Liver (tissue), 3 donors: ENCODE data around the gene FOXN3.

ENCODE experiments used
- EGR1 ChIP-seq, 2 donors: IDR thresholded peaks; 2 replicates each; pipeline ENCODE4 v1.6.1; 2016 to 2018; ENCODE audit warnings: antibody characterized with exemption in 2 of 2, low read depth in 2 of 2
- GABPA ChIP-seq, 2 donors: IDR thresholded peaks in 1 of 2; conservative IDR thresholded peaks in 1 of 2; 2 replicates each; pipeline ENCODE4 v1.6.1; 2016; ENCODE audit warnings: antibody characterized with exemption in 2 of 2, mild to moderate bottlenecking in 1 of 2, moderate library complexity in 1 of 2
- HNF4A ChIP-seq, 2 donors: conservative IDR thresholded peaks; 2 replicates each; pipeline ENCODE4 v1.6.1; 2016; ENCODE audit warnings: antibody characterized with exemption in 2 of 2, mild to moderate bottlenecking in 2 of 2
- SP1 ChIP-seq: IDR thresholded peaks from 2 replicates; pipeline ENCODE4 v1.6.1; 2018; ENCODE audit warnings: antibody characterized with exemption, mild to moderate bottlenecking
- TAF1 ChIP-seq: conservative IDR thresholded peaks from 2 replicates; pipeline ENCODE4 v1.6.1; 2016; ENCODE audit warnings: antibody characterized with exemption, mild to moderate bottlenecking
- YY1 ChIP-seq: IDR thresholded peaks from 2 replicates; pipeline ENCODE4 v1.6.1; 2016; ENCODE audit warnings: antibody characterized with exemption, mild to moderate bottlenecking
- TF ChIP-seq, protein P1 (sequence below): fragments of 150-350 bp; IDR thresholded peaks from 2 replicates; pipeline ENCODE4 v1.5.1; 2017; ENCODE audit warnings: improper control_type of control experiment, low read depth, low read length; ENCODE audit not compliant: missing input control
- TF ChIP-seq, protein P2 (sequence below): IDR thresholded peaks from 2 replicates; pipeline ENCODE4 v1.6.1; 2016; ENCODE audit warnings: antibody characterized with exemption
- TF ChIP-seq, protein P3 (sequence below): IDR thresholded peaks from 2 replicates; pipeline ENCODE4 v1.6.1; 2016; ENCODE audit warnings: antibody characterized with exemption, mild to moderate bottlenecking
- TF ChIP-seq, protein P4 (sequence below): IDR thresholded peaks from 2 replicates; pipeline ENCODE4 v1.6.1; 2016; ENCODE audit warnings: antibody characterized with exemption
- TF ChIP-seq, protein P5 (sequence below): IDR thresholded peaks from 2 replicates; pipeline ENCODE4 v1.6.1; 2016; ENCODE audit warnings: antibody characterized with exemption
- donor health status: healthy.
- donor health status: healthy.

DNA sequence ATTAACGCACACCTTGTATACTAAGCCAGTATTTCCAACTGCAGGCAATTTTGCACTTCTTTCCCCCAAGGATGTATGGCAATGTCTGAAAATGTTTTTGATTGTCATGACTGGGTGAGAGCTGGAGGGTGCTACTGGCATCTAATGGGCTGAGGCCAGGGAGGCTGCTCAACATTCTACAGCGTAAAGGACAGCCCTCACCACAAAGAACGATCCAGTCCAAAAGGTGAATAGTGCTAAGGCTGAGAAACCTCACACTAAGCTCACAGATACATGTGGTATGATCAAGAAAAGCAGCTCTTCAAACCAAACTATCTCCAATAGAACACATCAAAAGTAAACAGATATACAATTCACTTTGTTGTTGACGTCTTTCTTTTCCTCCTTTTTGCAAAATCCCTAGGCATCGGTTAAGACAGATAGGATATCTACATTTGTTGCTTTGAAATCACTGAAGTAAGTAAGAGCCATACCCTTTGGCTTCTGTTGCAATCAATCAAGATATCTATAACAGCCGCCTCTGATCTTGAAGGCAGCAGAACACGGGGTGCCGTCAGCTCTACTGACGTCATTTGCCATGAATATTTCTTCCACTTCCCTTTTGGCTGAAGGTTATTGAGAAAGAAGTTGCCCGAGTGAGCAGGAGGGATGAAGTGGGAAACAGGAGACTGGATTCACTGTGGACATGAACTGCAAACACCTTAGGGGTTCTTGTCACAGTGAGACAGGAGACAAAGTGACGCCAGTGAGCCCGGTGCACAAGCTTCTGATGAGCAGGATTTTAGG, 218.3 kb downstream of the FOXN3 start:
- TF ChIP-seq, protein P1, sequence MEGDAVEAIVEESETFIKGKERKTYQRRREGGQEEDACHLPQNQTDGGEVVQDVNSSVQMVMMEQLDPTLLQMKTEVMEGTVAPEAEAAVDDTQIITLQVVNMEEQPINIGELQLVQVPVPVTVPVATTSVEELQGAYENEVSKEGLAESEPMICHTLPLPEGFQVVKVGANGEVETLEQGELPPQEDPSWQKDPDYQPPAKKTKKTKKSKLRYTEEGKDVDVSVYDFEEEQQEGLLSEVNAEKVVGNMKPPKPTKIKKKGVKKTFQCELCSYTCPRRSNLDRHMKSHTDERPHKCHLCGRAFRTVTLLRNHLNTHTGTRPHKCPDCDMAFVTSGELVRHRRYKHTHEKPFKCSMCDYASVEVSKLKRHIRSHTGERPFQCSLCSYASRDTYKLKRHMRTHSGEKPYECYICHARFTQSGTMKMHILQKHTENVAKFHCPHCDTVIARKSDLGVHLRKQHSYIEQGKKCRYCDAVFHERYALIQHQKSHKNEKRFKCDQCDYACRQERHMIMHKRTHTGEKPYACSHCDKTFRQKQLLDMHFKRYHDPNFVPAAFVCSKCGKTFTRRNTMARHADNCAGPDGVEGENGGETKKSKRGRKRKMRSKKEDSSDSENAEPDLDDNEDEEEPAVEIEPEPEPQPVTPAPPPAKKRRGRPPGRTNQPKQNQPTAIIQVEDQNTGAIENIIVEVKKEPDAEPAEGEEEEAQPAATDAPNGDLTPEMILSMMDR: no peak
- no peak for TF ChIP-seq EGR1 (IDR thresholded peaks at IDR 0.05; ENCODE audit: low read depth in 2 of 2)
- no peak for TF ChIP-seq TAF1
- TF ChIP-seq YY1: no peak
- no peak for TF ChIP-seq GABPA (IDR thresholded peaks at IDR 0.05 in 1 of 2, conservative IDR thresholded peaks at IDR 0.05 in 1 of 2)
- TF ChIP-seq, protein P2, sequence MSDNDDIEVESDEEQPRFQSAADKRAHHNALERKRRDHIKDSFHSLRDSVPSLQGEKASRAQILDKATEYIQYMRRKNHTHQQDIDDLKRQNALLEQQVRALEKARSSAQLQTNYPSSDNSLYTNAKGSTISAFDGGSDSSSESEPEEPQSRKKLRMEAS: no peak
- no peak for TF ChIP-seq SP1
- TF ChIP-seq HNF4A (conservative IDR thresholded peaks at IDR 0.05): no peak
- TF ChIP-seq, protein P3, sequence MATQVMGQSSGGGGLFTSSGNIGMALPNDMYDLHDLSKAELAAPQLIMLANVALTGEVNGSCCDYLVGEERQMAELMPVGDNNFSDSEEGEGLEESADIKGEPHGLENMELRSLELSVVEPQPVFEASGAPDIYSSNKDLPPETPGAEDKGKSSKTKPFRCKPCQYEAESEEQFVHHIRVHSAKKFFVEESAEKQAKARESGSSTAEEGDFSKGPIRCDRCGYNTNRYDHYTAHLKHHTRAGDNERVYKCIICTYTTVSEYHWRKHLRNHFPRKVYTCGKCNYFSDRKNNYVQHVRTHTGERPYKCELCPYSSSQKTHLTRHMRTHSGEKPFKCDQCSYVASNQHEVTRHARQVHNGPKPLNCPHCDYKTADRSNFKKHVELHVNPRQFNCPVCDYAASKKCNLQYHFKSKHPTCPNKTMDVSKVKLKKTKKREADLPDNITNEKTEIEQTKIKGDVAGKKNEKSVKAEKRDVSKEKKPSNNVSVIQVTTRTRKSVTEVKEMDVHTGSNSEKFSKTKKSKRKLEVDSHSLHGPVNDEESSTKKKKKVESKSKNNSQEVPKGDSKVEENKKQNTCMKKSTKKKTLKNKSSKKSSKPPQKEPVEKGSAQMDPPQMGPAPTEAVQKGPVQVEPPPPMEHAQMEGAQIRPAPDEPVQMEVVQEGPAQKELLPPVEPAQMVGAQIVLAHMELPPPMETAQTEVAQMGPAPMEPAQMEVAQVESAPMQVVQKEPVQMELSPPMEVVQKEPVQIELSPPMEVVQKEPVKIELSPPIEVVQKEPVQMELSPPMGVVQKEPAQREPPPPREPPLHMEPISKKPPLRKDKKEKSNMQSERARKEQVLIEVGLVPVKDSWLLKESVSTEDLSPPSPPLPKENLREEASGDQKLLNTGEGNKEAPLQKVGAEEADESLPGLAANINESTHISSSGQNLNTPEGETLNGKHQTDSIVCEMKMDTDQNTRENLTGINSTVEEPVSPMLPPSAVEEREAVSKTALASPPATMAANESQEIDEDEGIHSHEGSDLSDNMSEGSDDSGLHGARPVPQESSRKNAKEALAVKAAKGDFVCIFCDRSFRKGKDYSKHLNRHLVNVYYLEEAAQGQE: no peak
- TF ChIP-seq, protein P4, sequence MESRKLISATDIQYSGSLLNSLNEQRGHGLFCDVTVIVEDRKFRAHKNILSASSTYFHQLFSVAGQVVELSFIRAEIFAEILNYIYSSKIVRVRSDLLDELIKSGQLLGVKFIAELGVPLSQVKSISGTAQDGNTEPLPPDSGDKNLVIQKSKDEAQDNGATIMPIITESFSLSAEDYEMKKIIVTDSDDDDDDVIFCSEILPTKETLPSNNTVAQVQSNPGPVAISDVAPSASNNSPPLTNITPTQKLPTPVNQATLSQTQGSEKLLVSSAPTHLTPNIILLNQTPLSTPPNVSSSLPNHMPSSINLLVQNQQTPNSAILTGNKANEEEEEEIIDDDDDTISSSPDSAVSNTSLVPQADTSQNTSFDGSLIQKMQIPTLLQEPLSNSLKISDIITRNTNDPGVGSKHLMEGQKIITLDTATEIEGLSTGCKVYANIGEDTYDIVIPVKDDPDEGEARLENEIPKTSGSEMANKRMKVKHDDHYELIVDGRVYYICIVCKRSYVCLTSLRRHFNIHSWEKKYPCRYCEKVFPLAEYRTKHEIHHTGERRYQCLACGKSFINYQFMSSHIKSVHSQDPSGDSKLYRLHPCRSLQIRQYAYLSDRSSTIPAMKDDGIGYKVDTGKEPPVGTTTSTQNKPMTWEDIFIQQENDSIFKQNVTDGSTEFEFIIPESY: no peak
- TF ChIP-seq, protein P5, sequence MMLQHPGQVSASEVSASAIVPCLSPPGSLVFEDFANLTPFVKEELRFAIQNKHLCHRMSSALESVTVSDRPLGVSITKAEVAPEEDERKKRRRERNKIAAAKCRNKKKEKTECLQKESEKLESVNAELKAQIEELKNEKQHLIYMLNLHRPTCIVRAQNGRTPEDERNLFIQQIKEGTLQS: no peak
